Mucosa of descending colon (tissue), 3 donors: ENCODE data around the gene LRRK1. TPM values are rescaled to one million over a fixed set of nuclear protein-coding genes. Genes with fewer than 3 reads are reported as not detected.
"Not testable (repeated sequence)": the region's sequence is repeated elsewhere in the genome, so short reads cannot be mapped to it uniquely, and the experiment has no call there.

Experiments used
- ATAC-seq: fragments of 200-7000 bp; cut with Tn5 transposase; one replicate; pipeline ENCODE4 v1.9.1; 2020; ENCODE audit warnings: mild to moderate bottlenecking, moderate library complexity
- DNase-seq, 3 donors: peaks; one replicate each; pipeline ENCODE4 v3.0.0-alpha.2; 2020
- H3K36me3 ChIP-seq: fragments of 200-600 bp; one replicate; pipeline ENCODE4 v1.8.0; 2021; ENCODE audit warnings: low read depth, mild to moderate bottlenecking
- H3K4me1 ChIP-seq: fragments of 200-600 bp; one replicate; pipeline ENCODE4 v1.8.0; 2021; ENCODE audit warnings: low read depth, mild to moderate bottlenecking
- H3K4me3 ChIP-seq: fragments of 200-600 bp; one replicate; pipeline ENCODE4 v1.8.0; 2021; ENCODE audit warnings: mild to moderate bottlenecking
- H3K9me3 ChIP-seq: fragments of 200-600 bp; one replicate; pipeline ENCODE4 v1.8.0; 2021; ENCODE audit warnings: mild to moderate bottlenecking
- CTCF ChIP-seq: fragments of 200-600 bp; IDR thresholded peaks from one replicate; pipeline ENCODE4 v1.8.0; 2022; ENCODE audit warnings: antibody characterized with exemption, mild to moderate bottlenecking
- intact Hi-C, 2 donors: fragments of 100-400 bp; cut with DNase I in 1 of 2; cut with micrococcal nuclease in 1 of 2; formaldehyde crosslinking; loops; one replicate each; pipeline versions ENCODE4 v1.11.0 to v1.11.1; 2022; cut with DNase I, micrococcal nuclease
- total RNA-seq, 3 donors: library from RNA; stranded (reverse); fragmentation: NEBNext Ultra II Directional in 2 of 3; extraction: Animal tissue kit (Norgen Biotek cat#: 25700) in 2 of 3; gene quantifications; one replicate each; pipeline versions ENCODE4 v1.2.1 to v1.2.4, GENCODE V29; 2021 to 2023
- donor health status: DM: no; HTN: no; CAD: no; lungs with moderate emphysema.
- donor health status: DM: no; HTN: no; CAD: no.
- donor health status: DM: no; HTN: yes; CAD: no.

The LRRK1 gene
- total RNA-seq, 3 donors from 2014 or later: 43.7 to 60.1 (median 50.6) TPM

- Histone ChIP-seq H3K36me3 (no peaks in the 10 kb centered on the region), H3K4me3 (no peak overlapping the region), H3K9me3 (no peaks in the 10 kb centered on the region), H3K4me1 (peaks cover 3% of the 10 kb centered on the region)
- ATAC-seq (no peak), DNase-seq (no peak)
- intact Hi-C loops: no loop called here
- no peak for TF ChIP-seq CTCF
Measured at GRCh38 chr15:101092156-101092866, 173.2 kb downstream of the LRRK1 start.

- no peak for TF ChIP-seq CTCF
- Histone ChIP-seq H3K4me3 (no peak overlapping the region), H3K9me3 (no peaks in the 10 kb centered on the region), H3K4me1 (peaks cover 3% of the 10 kb centered on the region), H3K36me3 (no peaks in the 10 kb centered on the region)
- intact Hi-C loops: no loop called here
- no peak for DNase-seq
- ATAC-seq: no peak
Measured at GRCh38 chr15:101092867-101093202, 173.7 kb downstream of the LRRK1 start.

GRCh38 chr15:101093958-101094357 lies 174.8 kb downstream of the LRRK1 start:
- DNase-seq: no peak
- intact Hi-C loops: no loop called here
- Histone ChIP-seq H3K4me1 (peaks cover 2% of the 10 kb centered on the region), H3K4me3 (no peak overlapping the region), H3K9me3 (no peaks in the 10 kb centered on the region), H3K36me3 (no peaks in the 10 kb centered on the region)
- ATAC-seq: no peak
- TF ChIP-seq CTCF: no peak

GRCh38 chr15:101095796-101096406 lies 176.7 kb downstream of the LRRK1 start:
- H3K36me3 ChIP-seq, H3K4me1 ChIP-seq, ATAC-seq, H3K4me3 ChIP-seq, H3K9me3 ChIP-seq, intact Hi-C loops, DNase-seq: not testable (repeated sequence)

- intact Hi-C loops: no loop called here
- Histone ChIP-seq H3K4me1 (no peaks in the 10 kb centered on the region), H3K9me3 (no peaks in the 10 kb centered on the region), H3K4me3 (no peak overlapping the region), H3K36me3 (no peaks in the 10 kb centered on the region)
- TF ChIP-seq CTCF: no peak
- DNase-seq (no peak), ATAC-seq (no peak)
Measured at GRCh38 chr15:101097111-101097510, 178.0 kb downstream of the LRRK1 start.

GRCh38 chr15:101099183-101099582 lies 180.0 kb downstream of the LRRK1 start:
- H3K4me3 ChIP-seq: no peak overlapping the region
- no peaks in the 10 kb centered on the region for H3K4me1 ChIP-seq
- intact Hi-C loops: no loop called here
- DNase-seq: no peak
- no peaks in the 10 kb centered on the region for H3K9me3 ChIP-seq
- H3K36me3 ChIP-seq: no peaks in the 10 kb centered on the region
- no peak for ATAC-seq
- no peak for TF ChIP-seq CTCF
